ENCODE measurements around the gene ABCD1. TPM values are rescaled to one million over a fixed set of nuclear protein-coding genes. Genes with fewer than 3 reads are reported as not detected.

Gene ABCD1
- total RNA-seq, 1 experiment from 2014 or later, result 1.5 TPM

GRCh38 chrX:153784325-153784967 lies 59.8 kb downstream of the ABCD1 start:
- DNase-seq (ENCODE audit: low read depth), result no peak

GRCh38 chrX:153786669-153787068 lies 62.0 kb downstream of the ABCD1 start:
- no peak for DNase-seq (ENCODE audit: low read depth)

- no peak for DNase-seq (ENCODE audit: low read depth)
Observed at GRCh38 chrX:153789654-153790053, 65.0 kb downstream of the ABCD1 start.

- DNase-seq (ENCODE audit: low read depth), result no peak
Observed at GRCh38 chrX:153791104-153791852, 66.6 kb downstream of the ABCD1 start.

- no peak for DNase-seq (ENCODE audit: low read depth)
Observed at GRCh38 chrX:153792368-153792767, 67.7 kb downstream of the ABCD1 start.

- DNase-seq (ENCODE audit: low read depth), result no peak
Observed at GRCh38 chrX:153793291-153793690, 68.6 kb downstream of the ABCD1 start.

Other genes starting within 250 kb of the ABCD1 start
- 0.10 and 0.45 TPM in 2 replicates for gene BGN, start 229.9 kb upstream of the ABCD1 start, total RNA-seq (2014; rRNA removed; shearing (Covaris generic))
- gene ATP2B3, start 207.2 kb upstream of the ABCD1 start, total RNA-seq (2014; rRNA removed; shearing (Covaris generic)), result 0.03 TPM in 1 of 2 replicates, not detected in the other
- 74.4 and 82.3 TPM in 2 replicates for gene CCNQ, start 125.7 kb upstream of the ABCD1 start, total RNA-seq (2014; rRNA removed; shearing (Covaris generic))
- not detected in 2 replicates for gene DUSP9, start 77.7 kb upstream of the ABCD1 start, total RNA-seq (2014; rRNA removed; shearing (Covaris generic))
- not detected in 2 replicates for gene PNCK, start 51.0 kb upstream of the ABCD1 start, total RNA-seq (2014; rRNA removed; shearing (Covaris generic))
- 33.2 and 61.3 TPM in 2 replicates for gene SLC6A8, start 36.9 kb upstream of the ABCD1 start, total RNA-seq (2014; rRNA removed; shearing (Covaris generic))
- 197 and 234 TPM in 2 replicates for gene BCAP31, start 469 bp upstream of the ABCD1 start, total RNA-seq (2014; rRNA removed; shearing (Covaris generic))
- gene PLXNB3, start 39.4 kb downstream of the ABCD1 start, total RNA-seq (2014; rRNA removed; shearing (Covaris generic)), result 2.3 and 4.5 TPM in 2 replicates
- 0.03 TPM in 1 of 2 replicates, not detected in the other for gene SRPK3, start 56.2 kb downstream of the ABCD1 start, total RNA-seq (2014; rRNA removed; shearing (Covaris generic))
- gene IDH3G, start 69.5 kb downstream of the ABCD1 start, total RNA-seq (2014; rRNA removed; shearing (Covaris generic)), result 57.1 and 65.2 TPM in 2 replicates
- gene SSR4, start 69.8 kb downstream of the ABCD1 start, total RNA-seq (2014; rRNA removed; shearing (Covaris generic)), result 76.9 and 89.2 TPM in 2 replicates
- 0.13 and 0.16 TPM in 2 replicates for gene PDZD4, start 105.7 kb downstream of the ABCD1 start, total RNA-seq (2014; rRNA removed; shearing (Covaris generic))
- 2.0 and 3.0 TPM in 2 replicates for gene L1CAM, start 161.3 kb downstream of the ABCD1 start, total RNA-seq (2014; rRNA removed; shearing (Covaris generic))
- gene AVPR2, start 179.8 kb downstream of the ABCD1 start, total RNA-seq (2014; rRNA removed; shearing (Covaris generic)), result not detected in 2 replicates
- gene ARHGAP4, start 201.4 kb downstream of the ABCD1 start, total RNA-seq (2014; rRNA removed; shearing (Covaris generic)), result 2.7 and 3.3 TPM in 2 replicates
- 182 and 213 TPM in 2 replicates for gene NAA10, start 210.2 kb downstream of the ABCD1 start, total RNA-seq (2014; rRNA removed; shearing (Covaris generic))
- gene RENBP, start 219.8 kb downstream of the ABCD1 start, total RNA-seq (2014; rRNA removed; shearing (Covaris generic)), result 1.0 TPM in 1 of 2 replicates, not detected in the other
- 38.9 and 60.0 TPM in 2 replicates for gene HCFC1, start 247.0 kb downstream of the ABCD1 start, total RNA-seq (2014; rRNA removed; shearing (Covaris generic))
- gene TMEM187, start 247.9 kb downstream of the ABCD1 start, total RNA-seq (2014; rRNA removed; shearing (Covaris generic)), result 4.8 and 11.6 TPM in 2 replicates

Data from HT1080 (cell line).